Activated CD8-positive, alpha-beta T cell treated with anti-CD3 and anti-CD28 coated beads for 36 hours (primary cell): ENCODE measurements around the gene CACNA1C. TPM values are rescaled to one million over a fixed set of nuclear protein-coding genes. Genes with fewer than 3 reads are reported as not detected.

ENCODE experiments used
- ATAC-seq: fragments of 200-7000 bp; cut with Tn5 transposase; one replicate; pipeline ENCODE4 v1.10.0; 2021; ENCODE audit warnings: mild to moderate bottlenecking, moderate library complexity
- CTCF ChIA-PET: fragments of 350-600 bp; sonication (Branson Sonifier 250); formaldehyde crosslinking; loops from one replicate; lab custom pipeline; 2021; ENCODE audit warnings: antibody characterized with exemption; lab: Charles Lee
- POLR2A ChIA-PET: fragments of 350-600 bp; sonication (Branson Sonifier 250); formaldehyde crosslinking; loops from one replicate; lab custom pipeline; 2021; ENCODE audit warnings: antibody characterized with exemption; lab: Charles Lee
- DNase-seq: peaks from one replicate; pipeline ENCODE4 v3.0.0-alpha.2; 2020
- H3K27ac Mint-ChIP-seq: one replicate; pipeline ENCODE4 v1.8.0; 2021; ENCODE audit warnings: mild to moderate bottlenecking, mixed read lengths
- H3K27me3 Mint-ChIP-seq: one replicate; pipeline ENCODE4 v1.8.0; 2021; ENCODE audit warnings: mixed read lengths
- H3K36me3 Mint-ChIP-seq: one replicate; pipeline ENCODE4 v1.8.0; 2021; ENCODE audit warnings: low read depth, mixed read lengths
- H3K4me1 Mint-ChIP-seq: one replicate; pipeline ENCODE4 v1.8.0; 2021; ENCODE audit warnings: low read depth, mixed read lengths
- H3K4me3 Mint-ChIP-seq: one replicate; pipeline ENCODE4 v1.8.0; 2021; ENCODE audit warnings: mild to moderate bottlenecking, moderate library complexity, mixed read lengths
- H3K9me3 Mint-ChIP-seq: one replicate; pipeline ENCODE4 v1.8.0; 2021; ENCODE audit warnings: mixed read lengths
- intact Hi-C: fragments of 100-400 bp; cut with micrococcal nuclease; formaldehyde crosslinking; loops from one replicate; pipeline ENCODE4 v1.10.0; 2022
- total RNA-seq, 2 experiments: library from RNA; stranded (reverse); gene quantifications; one replicate each; pipeline ENCODE4 v1.2.3, GENCODE V29; 2021
- TF ChIP-seq, protein P1 (sequence below): fragments of 200-600 bp; IDR thresholded peaks from one replicate; pipeline ENCODE4 v1.8.0; 2022; ENCODE audit warnings: antibody characterized with exemption, mild to moderate bottlenecking

Gene CACNA1C
- total RNA-seq, 2 experiments from 2014 or later = 0.02 to 0.05 TPM

DNA sequence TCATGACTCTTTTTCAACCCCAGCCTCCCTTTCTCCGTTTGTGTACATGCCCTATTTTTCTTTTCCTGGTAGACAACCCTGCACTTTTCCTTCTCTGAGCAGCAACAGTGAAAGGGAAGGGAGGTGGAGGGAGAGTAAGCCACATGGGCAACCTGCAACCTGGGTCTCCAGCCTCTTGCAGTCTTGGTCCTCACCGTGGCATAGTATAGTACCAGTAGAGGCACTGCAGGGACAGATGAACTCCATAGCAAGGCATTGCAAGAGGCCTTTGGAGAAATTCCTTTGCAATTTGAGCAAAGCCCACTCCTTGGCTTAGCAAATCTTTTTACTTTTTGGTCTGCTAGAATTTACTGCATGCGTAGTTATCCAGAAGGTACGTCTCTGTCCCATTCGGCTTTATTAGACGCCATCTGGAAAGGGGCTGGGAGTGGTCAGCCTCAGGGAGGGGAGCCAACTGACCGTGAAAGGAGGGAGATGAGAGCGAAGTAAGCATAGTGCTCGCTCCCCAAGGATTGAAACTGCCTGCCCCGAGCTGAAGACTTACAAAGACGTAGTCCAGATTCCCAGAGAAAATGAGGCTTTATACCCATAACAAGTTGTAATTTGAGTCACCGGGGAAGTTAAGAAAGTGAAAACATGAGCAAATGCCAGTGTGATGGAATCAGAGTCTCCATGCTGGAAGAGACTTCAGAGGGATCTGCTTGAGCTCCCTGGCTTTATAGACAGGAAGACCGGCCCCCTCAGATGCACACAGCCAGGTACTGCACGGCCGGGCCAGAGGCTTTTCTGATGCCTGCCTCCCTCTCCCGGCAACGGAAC is 332.0 kb downstream of the CACNA1C start:
- H3K27me3 Mint-ChIP-seq = peaks cover 2% of the 10 kb centered on the region
- DNase-seq (no peak), ATAC-seq (no peak)
- TF ChIP-seq, protein P1, sequence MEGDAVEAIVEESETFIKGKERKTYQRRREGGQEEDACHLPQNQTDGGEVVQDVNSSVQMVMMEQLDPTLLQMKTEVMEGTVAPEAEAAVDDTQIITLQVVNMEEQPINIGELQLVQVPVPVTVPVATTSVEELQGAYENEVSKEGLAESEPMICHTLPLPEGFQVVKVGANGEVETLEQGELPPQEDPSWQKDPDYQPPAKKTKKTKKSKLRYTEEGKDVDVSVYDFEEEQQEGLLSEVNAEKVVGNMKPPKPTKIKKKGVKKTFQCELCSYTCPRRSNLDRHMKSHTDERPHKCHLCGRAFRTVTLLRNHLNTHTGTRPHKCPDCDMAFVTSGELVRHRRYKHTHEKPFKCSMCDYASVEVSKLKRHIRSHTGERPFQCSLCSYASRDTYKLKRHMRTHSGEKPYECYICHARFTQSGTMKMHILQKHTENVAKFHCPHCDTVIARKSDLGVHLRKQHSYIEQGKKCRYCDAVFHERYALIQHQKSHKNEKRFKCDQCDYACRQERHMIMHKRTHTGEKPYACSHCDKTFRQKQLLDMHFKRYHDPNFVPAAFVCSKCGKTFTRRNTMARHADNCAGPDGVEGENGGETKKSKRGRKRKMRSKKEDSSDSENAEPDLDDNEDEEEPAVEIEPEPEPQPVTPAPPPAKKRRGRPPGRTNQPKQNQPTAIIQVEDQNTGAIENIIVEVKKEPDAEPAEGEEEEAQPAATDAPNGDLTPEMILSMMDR = no peak
- CTCF ChIA-PET = no interaction called here
- H3K4me1 Mint-ChIP-seq = no peaks in the 10 kb centered on the region
- intact Hi-C loops = no loop called here
- no peak overlapping the region for H3K4me3 Mint-ChIP-seq
- no peaks in the 10 kb centered on the region for H3K9me3 Mint-ChIP-seq
- POLR2A ChIA-PET = no interaction called here
- no peaks in the 10 kb centered on the region for H3K36me3 Mint-ChIP-seq
- no peak overlapping the region for H3K27ac Mint-ChIP-seq

DNA sequence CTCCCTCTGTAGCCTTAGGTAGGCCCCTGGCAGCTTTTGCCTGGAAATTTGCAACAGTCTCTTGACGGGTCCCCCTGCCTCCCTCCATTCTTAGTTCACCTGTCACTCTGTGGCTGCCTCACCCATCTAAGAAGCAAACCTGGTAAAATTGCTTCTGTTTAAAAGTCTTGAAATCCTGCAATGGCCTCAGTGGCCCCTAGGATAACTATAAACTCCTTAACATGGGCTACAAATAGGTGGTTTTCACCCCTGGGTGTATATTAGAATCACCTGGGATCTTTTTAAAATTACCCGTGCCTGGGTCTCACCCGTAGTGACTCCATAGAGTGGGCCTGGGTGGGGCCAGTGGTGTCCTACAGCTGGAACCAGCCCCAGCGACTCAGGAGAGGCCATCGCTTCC is 332.7 kb downstream of the CACNA1C start:
- H3K27ac Mint-ChIP-seq = no peak overlapping the region
- peaks cover 2% of the 10 kb centered on the region for H3K27me3 Mint-ChIP-seq
- H3K4me1 Mint-ChIP-seq = no peaks in the 10 kb centered on the region
- ChIA-PET POLR2A (interaction anchor here (0.6 to 1.2 kb wide), 2 partner anchors 306 to 645 kb away, joined by 3 read pairs; no protein-coding TSS in a partner anchor), CTCF (interaction anchor here (1.7 kb wide), 1 partner anchor 10 kb away, joined by 5 read pairs; no protein-coding TSS in a partner anchor)
- H3K36me3 Mint-ChIP-seq = no peaks in the 10 kb centered on the region
- DNase-seq = no peak
- H3K9me3 Mint-ChIP-seq = no peaks in the 10 kb centered on the region
- intact Hi-C loops = no loop called here
- TF ChIP-seq, protein P1 = no peak
- no peak for ATAC-seq
- H3K4me3 Mint-ChIP-seq = no peak overlapping the region

DNA sequence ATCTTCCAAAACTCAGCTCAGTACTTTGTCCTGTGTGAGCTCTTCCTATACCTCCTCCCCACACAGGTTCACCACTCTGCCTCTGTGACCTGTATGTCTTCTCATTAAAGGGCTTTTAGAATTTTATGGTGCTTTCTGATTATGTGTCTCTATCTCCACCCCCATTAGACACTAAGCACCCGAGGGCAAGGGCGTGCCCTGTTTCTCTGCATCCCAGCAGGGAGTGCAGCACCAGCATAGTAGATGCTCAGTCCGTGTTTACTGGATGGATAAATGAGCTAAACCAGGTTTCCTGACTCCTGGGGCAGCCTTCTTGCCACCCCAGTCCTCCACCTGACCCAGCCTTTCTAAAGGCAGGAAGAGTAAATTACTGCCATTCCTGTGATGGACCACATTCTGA is 333.8 kb downstream of the CACNA1C start:
- TF ChIP-seq, protein P1 = no peak
- no peak for ATAC-seq
- H3K9me3 Mint-ChIP-seq = no peaks in the 10 kb centered on the region
- no peak overlapping the region for H3K4me3 Mint-ChIP-seq
- intact Hi-C loops = no loop called here
- no peaks in the 10 kb centered on the region for H3K4me1 Mint-ChIP-seq
- CTCF ChIA-PET = interaction anchor here (1.7 kb wide), 1 partner anchor 8 kb away, joined by 5 read pairs; no protein-coding TSS in a partner anchor
- no peaks in the 10 kb centered on the region for H3K36me3 Mint-ChIP-seq
- no peak for DNase-seq
- POLR2A ChIA-PET = interaction anchor here (1.2 kb wide), 1 partner anchor 305 kb away, joined by 3 read pairs; no protein-coding TSS in a partner anchor
- no peaks in the 10 kb centered on the region for H3K27me3 Mint-ChIP-seq
- H3K27ac Mint-ChIP-seq = no peak overlapping the region

DNA sequence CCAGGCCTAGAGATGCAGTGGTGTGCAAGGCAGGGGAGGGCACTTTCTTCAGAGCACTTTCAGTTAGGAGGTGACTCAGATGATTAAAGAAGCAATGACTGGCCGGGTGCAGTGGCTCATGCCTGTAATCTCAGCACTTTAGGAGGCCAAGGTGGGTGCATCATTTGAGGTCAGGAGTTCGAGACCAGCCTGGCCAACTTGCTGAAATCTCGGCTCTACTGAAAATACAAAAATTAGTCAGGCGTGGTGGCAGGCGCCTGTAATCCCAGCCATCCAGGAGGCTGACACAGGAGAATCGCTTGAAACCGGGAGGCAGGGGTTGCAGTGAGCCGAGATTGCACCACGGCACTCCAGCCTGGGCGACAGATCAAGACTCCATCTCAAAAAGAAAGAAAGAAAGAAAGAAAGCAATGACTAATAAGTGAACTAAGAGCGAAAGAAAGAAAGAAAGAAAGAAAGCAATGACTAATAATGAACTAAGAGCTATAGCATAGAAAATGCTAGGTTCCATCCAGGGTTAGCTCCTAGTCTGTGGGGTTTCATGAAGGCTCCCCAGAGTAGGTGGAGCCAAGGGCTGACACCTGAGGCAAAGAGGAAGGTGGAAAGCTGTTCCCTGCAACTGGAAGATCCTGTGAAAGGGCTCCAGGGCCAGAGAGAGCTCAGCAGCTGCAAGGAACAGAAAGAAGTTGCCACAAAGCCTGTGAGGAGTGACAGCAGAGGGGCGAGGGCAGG is 334.5 kb downstream of the CACNA1C start:
- ATAC-seq (peak; percentile 74), DNase-seq (peak; percentile 41)
- ChIA-PET POLR2A (no interaction called here), CTCF (interaction anchor here (1.7 kb wide), 1 partner anchor 8 kb away, joined by 5 read pairs; no protein-coding TSS in a partner anchor)
- Mint-ChIP-seq H3K4me3 (no peak overlapping the region), H3K27ac (no peak overlapping the region), H3K4me1 (no peaks in the 10 kb centered on the region), H3K9me3 (no peaks in the 10 kb centered on the region), H3K27me3 (no peaks in the 10 kb centered on the region), H3K36me3 (no peaks in the 10 kb centered on the region)
- intact Hi-C loops = no loop called here
- TF ChIP-seq, protein P1 = no peak
